Neuronal stem cell (in vitro differentiated cells): ENCODE results near the gene MPZL1.

Experiments
- DNase-seq: peaks from one replicate; pipeline ENCODE4 v3.0.0-alpha.2; 2013; ENCODE audit warnings: low spot score
- H2AFZ ChIP-seq: one replicate; pipeline ENCODE4 v1.6.1; 2013; ENCODE audit warnings: mild to moderate bottlenecking, low read length, inconsistent platforms
- H2AK5ac ChIP-seq: 2 replicates; pipeline ENCODE4 v1.6.1; 2013; ENCODE audit warnings: low read depth, mild to moderate bottlenecking, inconsistent platforms, low read length, moderate library complexity, mixed read lengths
- H2BK120ac ChIP-seq: 2 replicates; pipeline ENCODE4 v1.6.1; 2013; ENCODE audit warnings: low read depth, mild to moderate bottlenecking, inconsistent platforms, low read length, moderate library complexity, mixed read lengths
- H2BK12ac ChIP-seq: one replicate; pipeline ENCODE4 v1.6.1; 2013; ENCODE audit warnings: low read length, inconsistent platforms
- H2BK15ac ChIP-seq: 2 replicates; pipeline ENCODE4 v1.6.1; 2013; ENCODE audit warnings: mild to moderate bottlenecking, low read length, inconsistent platforms, mixed read lengths
- H2BK5ac ChIP-seq: one replicate; pipeline ENCODE4 v1.6.1; 2013; ENCODE audit warnings: inconsistent platforms, mild to moderate bottlenecking, low read length, moderate library complexity
- H3K14ac ChIP-seq: one replicate; pipeline ENCODE4 v1.6.1; 2013; ENCODE audit warnings: low read length, inconsistent platforms
- H3K18ac ChIP-seq: 2 replicates; pipeline ENCODE4 v1.6.1; 2013; ENCODE audit warnings: low read length, inconsistent platforms
- H3K23ac ChIP-seq: 2 replicates; pipeline ENCODE4 v1.6.1; 2013; ENCODE audit warnings: low read depth, mild to moderate bottlenecking, mixed read lengths, low read length, inconsistent platforms; ENCODE audit not compliant: poor library complexity
- H3K27ac ChIP-seq: replicated peaks from 3 replicates; pipeline ENCODE4 v1.5.1; 2013; ENCODE audit warnings: low read length, inconsistent platforms
- H3K27me3 ChIP-seq, 3 experiments: 2 replicates each; pipeline ENCODE4 v1.6.1; 2013; ENCODE audit warnings: low read length in 3 of 3, mild to moderate bottlenecking in 2 of 3, inconsistent platforms in 1 of 3, low read depth in 1 of 3, mixed read lengths in 1 of 3, moderate library complexity in 1 of 3; ENCODE audit not compliant: control insufficient read depth in 3 of 3, insufficient read depth in 3 of 3
- H3K36me3 ChIP-seq, 2 donors: replicated peaks in 1 of 2; 2 replicates each; pipeline ENCODE4 v1.6.1; 2013; ENCODE audit warnings: low read length in 2 of 2; ENCODE audit not compliant: control insufficient read depth in 2 of 2, insufficient read depth in 2 of 2
- H3K4ac ChIP-seq: 2 replicates; pipeline ENCODE4 v1.6.1; 2013; ENCODE audit warnings: inconsistent platforms, mild to moderate bottlenecking, low read length, moderate library complexity
- H3K4me1 ChIP-seq, 2 donors: 1 replicate in 1 of 2; 2 replicates in 1 of 2; pipeline ENCODE4 v1.6.1; 2013; ENCODE audit warnings: low read length in 2 of 2, low read depth in 1 of 2; ENCODE audit not compliant: control insufficient read depth in 2 of 2, insufficient read depth in 1 of 2
- H3K4me2 ChIP-seq: one replicate; pipeline ENCODE4 v1.6.1; 2013; ENCODE audit warnings: mild to moderate bottlenecking, low read length, inconsistent platforms; ENCODE audit not compliant: insufficient read depth, poor library complexity, severe bottlenecking
- H3K4me3 ChIP-seq, 2 donors: 2 replicates each; pipeline ENCODE4 v1.5.1; 2013; ENCODE audit warnings: low read length in 2 of 2, mild to moderate bottlenecking in 2 of 2, inconsistent platforms in 1 of 2, moderate library complexity in 1 of 2
- H3K79me1 ChIP-seq: one replicate; pipeline ENCODE4 v1.6.1; 2013; ENCODE audit warnings: low read depth, mild to moderate bottlenecking, inconsistent platforms, low read length, moderate library complexity
- H3K9ac ChIP-seq: one replicate; pipeline ENCODE4 v1.6.1; 2013; ENCODE audit warnings: mild to moderate bottlenecking, low read depth, low read length, inconsistent platforms; ENCODE audit not compliant: poor library complexity
- H3K9me3 ChIP-seq, 2 donors: replicated peaks in 1 of 2; 2 replicates each; pipeline versions ENCODE3 to v1.6.1; 2013; ENCODE audit warnings: low read length in 2 of 2, mild to moderate bottlenecking in 2 of 2, inconsistent platforms in 1 of 2, low read depth in 1 of 2, mixed read lengths in 1 of 2, moderate library complexity in 1 of 2; ENCODE audit not compliant: control insufficient read depth in 2 of 2, insufficient read depth in 1 of 2
- H4K8ac ChIP-seq: one replicate; pipeline ENCODE4 v1.6.1; 2013; ENCODE audit warnings: low read depth, mild to moderate bottlenecking, inconsistent platforms, low read length, moderate library complexity
- H4K91ac ChIP-seq: one replicate; pipeline ENCODE4 v1.6.1; 2013; ENCODE audit warnings: low read length, low read depth, mild to moderate bottlenecking, inconsistent platforms; ENCODE audit not compliant: poor library complexity
- WGBS, 2 donors: extraction: QIAGEN DNeasy Blood & Tissue Kit; methylation state at CpG; one replicate each; pipeline ENCODE4 v1.1.7; 2013; ENCODE audit warnings: missing lambda C conversion rate in 2 of 2, mixed read lengths in 1 of 2; ENCODE audit not compliant: insufficient read length in 2 of 2, insufficient replicate concordance in 1 of 2; ENCODE audit errors: extremely low coverage in 2 of 2; 5-methylcytosine and 5-hydroxymethylcytosine counted together

The MPZL1 gene

GRCh38 chr1:167722152-167722869 is 529 bp downstream of the MPZL1 start:
- no peaks in the 10 kb centered on the region for H3K27me3 ChIP-seq
- peak overlapping the region; percentile 92 for H3K23ac ChIP-seq
- peak overlapping the region; percentile 95 for H3K14ac ChIP-seq
- H4K8ac ChIP-seq: no peak overlapping the region
- H3K4me3 ChIP-seq: peak overlapping the region; percentile 82 to 95
- peaks cover 3% of the 10 kb centered on the region for H3K79me1 ChIP-seq
- H3K27ac ChIP-seq: peak overlapping the region; percentile 43
- H2BK12ac ChIP-seq: no peak overlapping the region
- H3K4me2 ChIP-seq: peak overlapping the region; percentile 51
- peaks cover 0 to 8% of the 10 kb centered on the region in 2 donors for H3K36me3 ChIP-seq
- H2AFZ ChIP-seq: peak overlapping the region; percentile 97
- peak; percentile 58 for DNase-seq
- H3K18ac ChIP-seq: peak overlapping the region; percentile 99
- no peaks in the 10 kb centered on the region for H3K9me3 ChIP-seq
- peak overlapping the region; percentile 93 for H3K9ac ChIP-seq
- no peak overlapping the region for H3K4ac ChIP-seq
- H2BK120ac ChIP-seq: peak overlapping the region; percentile 75
- H3K4me1 ChIP-seq: peaks cover 0 to 6% of the 10 kb centered on the region in 2 donors
- peak overlapping the region; percentile 28 for H4K91ac ChIP-seq
- no peak overlapping the region for H2BK15ac ChIP-seq
- H2AK5ac ChIP-seq: peak overlapping the region; percentile 48
- WGBS, 2 donors: no CpG with 5 or more reads among the region's 52 CpGs
- peak overlapping the region; percentile 72 for H2BK5ac ChIP-seq

GRCh38 chr1:167722870-167723251 is 1.1 kb downstream of the MPZL1 start:
- DNase-seq: no peak
- H3K4me2 ChIP-seq: no peak overlapping the region
- no peaks in the 10 kb centered on the region for H3K27me3 ChIP-seq
- peak overlapping the region; percentile 82 to 95 for H3K4me3 ChIP-seq
- H3K4me1 ChIP-seq: peaks cover 0 to 6% of the 10 kb centered on the region in 2 donors
- H4K8ac ChIP-seq: no peak overlapping the region
- H3K9ac ChIP-seq: no peak overlapping the region
- no peak overlapping the region for H3K4ac ChIP-seq
- no peak overlapping the region for H3K14ac ChIP-seq
- peaks cover 3% of the 10 kb centered on the region for H3K79me1 ChIP-seq
- no peak overlapping the region for H2BK5ac ChIP-seq
- no peak overlapping the region for H3K23ac ChIP-seq
- no peak overlapping the region for H3K27ac ChIP-seq
- no peak overlapping the region for H3K18ac ChIP-seq
- no CpG with 5 or more reads among the region's 4 CpGs for WGBS, 2 donors
- peaks cover 0 to 8% of the 10 kb centered on the region in 2 donors for H3K36me3 ChIP-seq
- H2BK12ac ChIP-seq: no peak overlapping the region
- H2AFZ ChIP-seq: peak overlapping the region; percentile 97
- H2AK5ac ChIP-seq: no peak overlapping the region
- no peak overlapping the region for H4K91ac ChIP-seq
- H2BK15ac ChIP-seq: no peak overlapping the region
- H3K9me3 ChIP-seq: no peaks in the 10 kb centered on the region
- no peak overlapping the region for H2BK120ac ChIP-seq

GRCh38 chr1:167723707-167724323 is 2.0 kb downstream of the MPZL1 start:
- H2BK12ac ChIP-seq: no peak overlapping the region
- H2BK5ac ChIP-seq: no peak overlapping the region
- H3K23ac ChIP-seq: no peak overlapping the region
- no peak overlapping the region for H2BK120ac ChIP-seq
- H3K9ac ChIP-seq: no peak overlapping the region
- no peak for DNase-seq
- WGBS, 2 donors: no CpG with 5 or more reads among the region's 2 CpGs
- H4K91ac ChIP-seq: no peak overlapping the region
- H3K9me3 ChIP-seq: no peaks in the 10 kb centered on the region
- no peaks in the 10 kb centered on the region for H3K27me3 ChIP-seq
- no peak overlapping the region for H3K18ac ChIP-seq
- H3K4ac ChIP-seq: no peak overlapping the region
- no peak overlapping the region for H2BK15ac ChIP-seq
- H3K79me1 ChIP-seq: peaks cover 3% of the 10 kb centered on the region
- H3K4me1 ChIP-seq: peaks cover 0 to 6% of the 10 kb centered on the region in 2 donors
- H2AFZ ChIP-seq: no peak overlapping the region
- H4K8ac ChIP-seq: no peak overlapping the region
- no peak overlapping the region for H3K4me2 ChIP-seq
- no peak overlapping the region for H3K27ac ChIP-seq
- H3K36me3 ChIP-seq: peaks cover 0 to 15% of the 10 kb centered on the region in 2 donors
- H3K14ac ChIP-seq: no peak overlapping the region
- H3K4me3 ChIP-seq: no peak overlapping the region
- H2AK5ac ChIP-seq: no peak overlapping the region

GRCh38 chr1:167726008-167726407 is 4.2 kb downstream of the MPZL1 start:
- Histone ChIP-seq H3K14ac (no peak overlapping the region), H3K4me2 (no peak overlapping the region), H3K9ac (no peak overlapping the region), H2AK5ac (no peak overlapping the region), H2AFZ (no peak overlapping the region), H3K36me3 (peaks cover 7 to 28% of the 10 kb centered on the region in 2 donors), H3K79me1 (peaks cover 3% of the 10 kb centered on the region), H4K91ac (no peak overlapping the region), H2BK15ac (no peak overlapping the region), H4K8ac (no peak overlapping the region), H3K27me3 (no peaks in the 10 kb centered on the region), H3K18ac (no peak overlapping the region), H2BK12ac (no peak overlapping the region), H3K4me3 (no peak overlapping the region), H2BK120ac (no peak overlapping the region), H3K4ac (no peak overlapping the region), H2BK5ac (no peak overlapping the region), H3K23ac (no peak overlapping the region), H3K4me1 (peaks cover 0 to 4% of the 10 kb centered on the region in 2 donors), H3K27ac (no peak overlapping the region), H3K9me3 (peaks cover 0 to 3% of the 10 kb centered on the region in 2 donors)
- no CpG with 5 or more reads among the region's 1 CpG for WGBS, 2 donors
- DNase-seq: no peak
